ENCODE results near the gene BICD1. TPM values are rescaled to one million over a fixed set of nuclear protein-coding genes. Genes with fewer than 3 reads are reported as not detected.

The BICD1 gene
- total and polyA plus RNA-seq, 2 of the 13 experiments (the other 11 are each of a cell fraction or from before 2014, with no cell fraction given): 4.5 to 5.2 TPM

DNA sequence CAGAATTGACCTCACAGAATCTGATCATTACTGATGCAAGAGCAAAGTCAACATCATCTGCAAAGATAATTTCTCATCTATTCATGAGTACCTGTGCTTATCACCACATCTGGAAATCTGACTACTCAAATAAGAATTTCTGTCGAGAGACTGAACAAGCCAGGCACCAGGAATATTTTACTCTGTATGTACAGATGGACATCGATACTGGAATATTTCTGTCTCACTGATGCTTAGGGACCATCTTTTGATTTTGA is 105.2 kb downstream of the BICD1 start (continued):
- TF ChIP-seq, protein P1, sequence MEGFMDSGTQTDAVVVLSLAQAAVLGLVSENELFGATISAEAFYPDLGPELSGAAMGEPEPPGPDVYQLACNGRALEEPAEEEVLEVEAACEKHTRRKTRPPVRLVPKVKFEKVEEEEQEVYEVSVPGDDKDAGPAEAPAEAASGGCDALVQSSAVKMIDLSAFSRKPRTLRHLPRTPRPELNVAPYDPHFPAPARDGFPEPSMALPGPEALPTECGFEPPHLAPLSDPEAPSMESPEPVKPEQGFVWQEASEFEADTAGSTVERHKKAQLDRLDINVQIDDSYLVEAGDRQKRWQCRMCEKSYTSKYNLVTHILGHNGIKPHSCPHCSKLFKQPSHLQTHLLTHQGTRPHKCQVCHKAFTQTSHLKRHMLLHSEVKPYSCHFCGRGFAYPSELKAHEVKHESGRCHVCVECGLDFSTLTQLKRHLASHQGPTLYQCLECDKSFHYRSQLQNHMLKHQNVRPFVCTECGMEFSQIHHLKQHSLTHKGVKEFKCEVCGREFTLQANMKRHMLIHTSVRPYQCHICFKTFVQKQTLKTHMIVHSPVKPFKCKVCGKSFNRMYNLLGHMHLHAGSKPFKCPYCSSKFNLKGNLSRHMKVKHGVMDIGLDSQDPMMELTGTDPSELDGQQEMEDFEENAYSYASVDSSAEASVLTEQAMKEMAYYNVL (CRISPR knock-in tag; IDR thresholded peaks at IDR 0.05; ENCODE audit: borderline replicate concordance): no peak
- TF ChIP-seq SAP130 (CRISPR knock-in tag; IDR thresholded peaks at IDR 0.05; ENCODE audit: low read depth) (no peak), RNF2 (conservative IDR thresholded peaks at IDR 0.05; ENCODE audit: low read depth) (no peak), ZNF724P (CRISPR knock-in tag; IDR thresholded peaks at IDR 0.05; ENCODE audit: borderline replicate concordance) (no peak)
- TF ChIP-seq, protein P2, sequence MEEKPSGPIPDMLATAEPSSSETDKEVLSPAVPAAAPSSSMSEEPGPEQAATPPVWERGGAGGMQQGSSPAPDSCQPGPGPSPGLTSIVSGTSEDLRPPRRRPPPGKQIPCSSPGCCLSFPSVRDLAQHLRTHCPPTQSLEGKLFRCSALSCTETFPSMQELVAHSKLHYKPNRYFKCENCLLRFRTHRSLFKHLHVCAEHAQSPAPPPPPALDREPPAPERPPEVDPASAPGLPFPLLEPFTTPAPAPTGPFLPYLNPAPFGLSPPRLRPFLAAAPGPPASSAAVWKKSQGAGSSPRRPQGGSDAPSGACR (CRISPR knock-in tag; IDR thresholded peaks at IDR 0.05): no peak

DNA sequence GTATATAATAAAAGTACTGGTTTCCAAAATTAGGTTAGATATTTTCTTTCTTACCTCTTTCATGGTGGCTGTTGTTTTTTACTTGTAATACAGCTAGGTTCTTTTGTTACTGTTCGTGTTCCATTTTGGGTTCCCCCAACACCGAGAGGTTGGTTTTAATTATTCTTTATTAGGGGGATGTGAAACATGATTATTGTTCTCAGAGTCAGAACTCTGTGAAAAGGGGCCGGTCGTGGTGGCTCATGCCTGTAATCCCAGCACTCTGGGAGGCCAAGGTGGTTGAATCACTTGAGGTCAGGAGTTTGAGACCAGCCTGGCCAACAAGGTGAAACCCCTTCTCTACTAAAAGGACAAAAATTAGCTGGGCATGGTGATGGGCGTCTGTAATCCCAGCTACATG is 108.1 kb downstream of the BICD1 start:
- H3K4me1 ChIP-seq (ENCODE audit: insufficient read depth, low read length): no peaks in the 10 kb centered on the region
- CTCF ChIA-PET (ENCODE audit: low intra/inter-chr PET ratio, low total read pairs): no interaction called here
- TF ChIP-seq ZNF766 (CRISPR knock-in tag; IDR thresholded peaks at IDR 0.05; ENCODE audit: borderline replicate concordance) (no peak), PLRG1 (conservative IDR thresholded peaks at IDR 0.05) (no peak)
- TF ChIP-seq, protein P3, sequence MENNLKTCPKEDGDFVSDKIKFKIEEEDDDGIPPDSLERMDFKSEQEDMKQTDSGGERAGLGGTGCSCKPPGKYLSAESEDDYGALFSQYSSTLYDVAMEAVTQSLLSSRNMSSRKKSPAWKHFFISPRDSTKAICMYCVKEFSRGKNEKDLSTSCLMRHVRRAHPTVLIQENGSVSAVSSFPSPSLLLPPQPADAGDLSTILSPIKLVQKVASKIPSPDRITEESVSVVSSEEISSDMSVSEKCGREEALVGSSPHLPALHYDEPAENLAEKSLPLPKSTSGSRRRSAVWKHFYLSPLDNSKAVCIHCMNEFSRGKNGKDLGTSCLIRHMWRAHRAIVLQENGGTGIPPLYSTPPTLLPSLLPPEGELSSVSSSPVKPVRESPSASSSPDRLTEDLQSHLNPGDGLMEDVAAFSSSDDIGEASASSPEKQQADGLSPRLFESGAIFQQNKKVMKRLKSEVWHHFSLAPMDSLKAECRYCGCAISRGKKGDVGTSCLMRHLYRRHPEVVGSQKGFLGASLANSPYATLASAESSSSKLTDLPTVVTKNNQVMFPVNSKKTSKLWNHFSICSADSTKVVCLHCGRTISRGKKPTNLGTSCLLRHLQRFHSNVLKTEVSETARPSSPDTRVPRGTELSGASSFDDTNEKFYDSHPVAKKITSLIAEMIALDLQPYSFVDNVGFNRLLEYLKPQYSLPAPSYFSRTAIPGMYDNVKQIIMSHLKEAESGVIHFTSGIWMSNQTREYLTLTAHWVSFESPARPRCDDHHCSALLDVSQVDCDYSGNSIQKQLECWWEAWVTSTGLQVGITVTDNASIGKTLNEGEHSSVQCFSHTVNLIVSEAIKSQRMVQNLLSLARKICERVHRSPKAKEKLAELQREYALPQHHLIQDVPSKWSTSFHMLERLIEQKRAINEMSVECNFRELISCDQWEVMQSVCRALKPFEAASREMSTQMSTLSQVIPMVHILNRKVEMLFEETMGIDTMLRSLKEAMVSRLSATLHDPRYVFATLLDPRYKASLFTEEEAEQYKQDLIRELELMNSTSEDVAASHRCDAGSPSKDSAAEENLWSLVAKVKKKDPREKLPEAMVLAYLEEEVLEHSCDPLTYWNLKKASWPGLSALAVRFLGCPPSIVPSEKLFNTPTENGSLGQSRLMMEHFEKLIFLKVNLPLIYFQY (CRISPR knock-in tag; IDR thresholded peaks at IDR 0.05; ENCODE audit: borderline replicate concordance): no peak
- no TSS peak for BruUV-seq (replicated peaks)
- POLR2A ChIA-PET: no interaction called here
- FAIRE-seq: no peak
- H3K9me3 ChIP-seq (ENCODE audit: low read length): no peaks in the 10 kb centered on the region
- intact Hi-C loops (cut with micrococcal nuclease; ENCODE audit: unreplicated experiment) (no loop called here), in situ Hi-C loops (cut with HindIII; ENCODE audit: extremely low pct_ligation_motif_present, low pct_unique_long_range_greater_than_20kb) (no loop called here)
- 97% methylated on average over 5 of the region's 5 CpGs for WGBS (ENCODE audit: low lambda C conversion rate)
- no peak for DNase-seq (ENCODE audit: low spot score)
- no peak overlapping the region for H3K9ac ChIP-seq (ENCODE audit: insufficient read depth, low read depth, low read length)
- ATAC-seq: no peak
- no peak overlapping the region for H2AFZ ChIP-seq (ENCODE audit: low read length)
- H3K79me2 ChIP-seq (ENCODE audit: insufficient read depth, low read length): no peaks in the 10 kb centered on the region
- no peak overlapping the region for H3K4me2 ChIP-seq (ENCODE audit: low read depth, low read length)
- H3K27ac ChIP-seq (ENCODE audit: extremely low read length, insufficient read depth, low read length): no peak overlapping the region
- H3K4me3 ChIP-seq (replicated peaks in 1 of 3; ENCODE audit: insufficient read depth in 1 of 3, low read depth in 2 of 3, low read length in 3 of 3): no peak overlapping the region
- no peaks in the 10 kb centered on the region for H4K20me1 ChIP-seq (ENCODE audit: insufficient read depth, low read length)
- H3K27me3 ChIP-seq (ENCODE audit: control insufficient read depth in 1 of 2, insufficient read depth in 2 of 2, low read length in 2 of 2): no peaks in the 10 kb centered on the region
- 0 out of 5 replicates have a peak, but pooled peaks cover 0 to 3% of the 10 kb centered on the region in 2 experiments for H3K36me3 ChIP-seq (replicated peaks in 1 of 2; ENCODE audit: control insufficient read depth in 1 of 2, insufficient read depth in 2 of 2, low read length in 2 of 2)

Data from HepG2 (cell line).